HG03159 (cell line): ENCODE measurements around the gene L3MBTL4.

Source experiments
- ATAC-seq: cut with Tn5 transposase; IDR thresholded peaks from one replicate; pipeline ENCODE4 v1.9.1; 2021; ENCODE audit warnings: mild to moderate bottlenecking, moderate library complexity; ENCODE audit not compliant: unreplicated experiment

The L3MBTL4 gene

GRCh38 chr18:6257950-6258349 lies 156.8 kb downstream of the L3MBTL4 start:
- no peak for ATAC-seq

DNA sequence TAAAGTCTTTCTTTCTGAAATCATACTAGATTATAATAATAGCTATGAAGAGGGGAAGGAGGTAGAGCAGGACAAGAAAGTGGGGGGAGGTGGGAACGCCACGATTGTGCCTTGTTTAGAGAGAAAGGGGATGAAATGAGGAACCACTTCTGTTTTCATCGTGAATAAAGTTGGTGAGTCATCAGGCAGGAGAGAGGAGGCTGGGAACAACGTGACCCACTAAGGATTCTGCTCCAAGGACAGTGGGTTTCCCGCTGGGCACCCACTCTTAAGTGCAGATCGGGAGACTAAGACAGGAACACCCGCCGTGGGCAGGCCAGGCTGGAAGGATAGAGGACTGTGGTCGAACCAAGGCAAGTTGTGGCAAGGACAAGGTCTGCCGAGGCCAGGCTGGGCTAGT lies 158.2 kb downstream of the L3MBTL4 start:
- no peak for ATAC-seq

DNA sequence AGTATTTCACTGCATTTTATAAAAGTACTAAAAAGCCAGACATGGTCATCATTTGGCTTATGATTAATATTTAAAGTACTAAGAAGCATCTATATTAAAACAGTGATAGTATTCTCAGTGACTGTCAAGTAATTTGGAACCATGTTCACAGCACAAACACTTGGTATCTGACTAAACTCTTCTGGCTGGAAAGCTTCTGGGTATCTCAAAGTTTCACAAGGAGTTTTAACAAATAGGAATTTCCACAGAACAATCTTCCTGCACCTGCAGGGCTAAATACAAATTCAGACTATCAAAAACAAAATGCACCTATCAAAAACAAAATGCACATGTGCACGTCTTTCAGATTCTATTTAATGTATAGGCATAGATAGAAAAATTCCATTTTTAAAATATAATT lies 158.8 kb downstream of the L3MBTL4 start:
- ATAC-seq: no peak

GRCh38 chr18:6255116-6255705 lies 159.5 kb downstream of the L3MBTL4 start:
- ATAC-seq: no peak

- ATAC-seq: no peak
Measured at GRCh38 chr18:6254456-6254855, 160.3 kb downstream of the L3MBTL4 start.

DNA sequence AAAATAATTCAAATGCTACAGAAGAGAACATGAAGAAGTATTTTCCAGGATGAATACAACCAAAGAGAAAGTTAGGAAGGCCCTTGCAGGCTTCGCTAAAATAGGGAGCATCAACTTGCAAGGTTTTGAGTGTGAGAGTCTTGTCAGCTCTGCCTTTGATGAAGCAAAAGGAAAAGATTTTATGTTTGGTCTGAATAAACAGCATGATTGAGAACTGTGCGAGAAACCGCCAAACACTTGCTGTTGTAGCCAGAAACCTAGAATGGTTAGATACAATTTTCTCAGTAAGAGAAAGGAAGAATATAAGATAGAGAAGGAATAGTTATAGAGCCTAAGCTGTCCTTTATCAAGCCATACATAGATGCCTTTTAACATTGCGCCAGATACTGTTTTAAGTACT lies 163.6 kb downstream of the L3MBTL4 start:
- no peak for ATAC-seq

- no peak for ATAC-seq
Measured at GRCh38 chr18:6249788-6250187, 164.9 kb downstream of the L3MBTL4 start.

GRCh38 chr18:6249170-6249569 lies 165.5 kb downstream of the L3MBTL4 start:
- ATAC-seq: peak; percentile 93

GRCh38 chr18:6248017-6248416 lies 166.7 kb downstream of the L3MBTL4 start:
- no peak for ATAC-seq

GRCh38 chr18:6242004-6242403 lies 172.7 kb downstream of the L3MBTL4 start:
- no peak for ATAC-seq

DNA sequence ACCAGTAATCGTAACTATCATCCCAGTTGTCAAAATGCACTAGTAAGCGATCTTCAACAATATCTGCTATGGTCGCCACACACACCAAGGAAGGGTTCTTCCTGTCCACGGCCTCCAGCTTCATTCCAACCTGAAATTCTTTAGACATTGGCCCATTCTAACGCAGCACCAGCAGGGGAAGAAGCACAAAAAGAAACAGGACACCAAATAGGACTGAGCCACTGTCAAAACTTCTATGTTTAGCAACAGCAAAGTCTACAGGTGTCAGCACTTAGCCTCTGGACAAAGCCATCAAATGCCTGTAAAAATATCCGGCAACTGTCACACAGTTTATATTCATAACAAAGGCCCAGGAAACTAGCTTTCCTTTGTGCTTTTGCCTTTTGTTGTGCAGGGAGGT lies 175.0 kb downstream of the L3MBTL4 start:
- no peak for ATAC-seq

DNA sequence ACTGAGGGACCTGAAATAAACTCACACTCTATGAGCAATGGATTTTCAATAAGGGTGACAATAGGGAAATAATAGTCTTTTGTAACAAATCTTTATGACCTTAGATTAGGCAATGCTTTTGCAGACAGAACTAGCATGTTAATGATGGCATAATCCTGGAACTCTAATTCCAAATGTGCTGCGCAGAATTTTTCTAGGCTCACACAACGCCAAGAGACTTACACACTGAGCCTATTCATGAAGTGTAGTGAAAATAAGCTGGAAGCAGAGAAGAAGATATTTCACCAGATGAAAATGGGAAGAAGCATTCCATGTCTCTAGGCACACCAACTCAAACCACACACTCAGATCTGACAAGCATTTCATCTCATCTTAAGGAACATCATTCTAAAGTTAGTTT lies 178.5 kb downstream of the L3MBTL4 start:
- no peak for ATAC-seq

DNA sequence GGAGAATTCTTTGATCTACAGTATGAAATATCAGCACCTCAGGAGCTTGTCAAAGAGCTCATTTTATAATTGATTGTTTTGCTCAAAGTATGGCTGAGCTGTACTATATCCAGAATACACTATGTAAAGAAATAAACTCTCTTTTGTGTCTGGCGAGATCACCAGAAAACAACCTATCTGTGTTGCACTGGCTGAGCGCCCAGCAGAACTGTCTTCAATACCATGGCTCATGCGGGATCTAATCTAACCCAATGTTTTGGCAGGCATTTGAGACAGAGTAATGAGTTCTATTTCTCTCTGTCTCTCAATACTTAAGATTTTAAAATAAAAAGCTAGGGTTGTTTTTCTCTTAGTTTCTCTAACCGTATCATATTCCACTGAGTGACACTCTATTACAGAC lies 192.4 kb downstream of the L3MBTL4 start:
- no peak for ATAC-seq

- peak; percentile 65 for ATAC-seq
Measured at GRCh38 chr18:6221602-6222014, 193.1 kb downstream of the L3MBTL4 start.

- ATAC-seq: no peak
Measured at GRCh38 chr18:6220129-6220528, 194.6 kb downstream of the L3MBTL4 start.

GRCh38 chr18:6219116-6219717 lies 195.5 kb downstream of the L3MBTL4 start:
- no peak for ATAC-seq

DNA sequence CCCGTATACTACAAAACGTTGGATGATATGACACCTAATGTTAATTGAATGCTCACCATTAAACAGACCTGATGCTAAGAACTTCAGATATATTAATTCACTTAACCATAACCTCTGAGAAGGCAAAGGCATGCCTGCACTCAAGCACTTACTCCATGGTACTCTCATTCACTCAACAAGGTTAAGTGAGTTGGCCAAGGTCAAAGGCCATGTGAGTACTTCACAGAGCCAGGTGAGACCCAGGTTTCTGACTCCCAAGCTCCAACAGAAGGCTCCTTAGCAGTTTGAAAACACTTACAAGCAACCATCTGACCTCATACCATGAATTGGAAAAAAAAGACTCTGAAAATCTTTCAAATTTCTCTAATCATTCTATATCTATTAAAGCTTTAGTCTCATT lies 198.8 kb downstream of the L3MBTL4 start:
- ATAC-seq: no peak

DNA sequence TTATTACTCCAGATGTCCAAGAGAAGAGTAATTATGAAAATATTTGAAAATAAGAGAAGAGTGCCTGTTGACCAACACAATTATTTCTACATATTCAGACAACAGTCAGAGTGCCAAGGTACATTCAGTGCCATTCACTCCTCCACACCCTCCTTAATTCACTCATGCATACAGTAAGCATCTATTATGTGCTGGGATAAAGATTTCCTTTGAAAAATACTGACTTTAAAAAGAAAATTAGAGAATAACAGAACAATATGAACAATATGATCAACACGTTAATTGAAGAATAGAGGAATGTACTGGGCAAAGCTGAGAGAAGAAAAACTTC lies 203.6 kb downstream of the L3MBTL4 start:
- no peak for ATAC-seq

GRCh38 chr18:6210349-6211173 lies 204.2 kb downstream of the L3MBTL4 start:
- ATAC-seq: no peak

- no peak for ATAC-seq
Measured at GRCh38 chr18:6207941-6208340, 206.8 kb downstream of the L3MBTL4 start.

DNA sequence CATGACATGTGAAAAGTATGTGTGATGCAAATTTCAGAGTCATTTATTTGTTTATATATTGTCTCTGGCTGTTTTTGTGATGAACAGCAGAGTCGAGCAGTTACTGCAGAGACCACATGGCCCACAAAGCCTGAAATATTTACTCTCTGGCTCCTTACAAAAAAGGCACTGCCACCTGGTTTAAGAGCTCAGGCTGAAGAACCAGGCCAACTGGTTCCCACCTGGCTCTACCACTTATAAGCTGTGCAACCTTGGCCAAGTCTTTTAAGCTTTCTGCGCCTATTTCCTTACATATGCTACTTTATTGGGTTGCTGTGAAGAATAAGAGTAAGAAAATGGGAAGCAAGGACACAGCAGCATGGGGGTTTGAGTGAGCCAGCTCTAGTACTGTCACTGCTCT lies 207.6 kb downstream of the L3MBTL4 start:
- no peak for ATAC-seq

DNA sequence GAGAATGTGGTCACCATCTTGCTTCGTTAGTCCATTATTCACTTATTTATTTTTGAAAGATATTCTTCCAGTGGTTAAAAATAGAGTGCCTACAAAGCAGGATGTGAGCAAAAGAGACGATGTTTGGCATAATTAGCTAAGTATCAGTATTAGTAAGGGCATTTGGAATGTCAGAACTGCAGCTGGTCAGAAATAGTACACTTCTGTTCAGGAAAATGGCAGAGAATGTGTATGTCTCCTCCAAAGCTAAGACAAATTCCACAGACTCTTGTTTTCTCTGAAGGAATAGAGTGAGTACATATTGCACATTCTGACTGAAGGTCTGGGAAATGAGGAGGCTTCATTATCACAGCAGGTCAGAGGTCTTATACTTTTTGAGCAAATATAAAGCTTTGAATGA lies 209.0 kb downstream of the L3MBTL4 start:
- no peak for ATAC-seq
